GM21447 (cell line): ENCODE measurements around the gene TROAP.
"Not testable (repeated sequence)": the region's sequence is repeated elsewhere in the genome, so short reads cannot be mapped to it uniquely, and the experiment has no call there.

ENCODE experiments used
- ATAC-seq: cut with Tn5 transposase; IDR thresholded peaks from one replicate; pipeline ENCODE4 v1.9.1; 2021; ENCODE audit not compliant: unreplicated experiment

TROAP gene

GRCh38 chr12:49294804-49295081 is 28.3 kb upstream of the TROAP start:
- ATAC-seq = no peak

DNA sequence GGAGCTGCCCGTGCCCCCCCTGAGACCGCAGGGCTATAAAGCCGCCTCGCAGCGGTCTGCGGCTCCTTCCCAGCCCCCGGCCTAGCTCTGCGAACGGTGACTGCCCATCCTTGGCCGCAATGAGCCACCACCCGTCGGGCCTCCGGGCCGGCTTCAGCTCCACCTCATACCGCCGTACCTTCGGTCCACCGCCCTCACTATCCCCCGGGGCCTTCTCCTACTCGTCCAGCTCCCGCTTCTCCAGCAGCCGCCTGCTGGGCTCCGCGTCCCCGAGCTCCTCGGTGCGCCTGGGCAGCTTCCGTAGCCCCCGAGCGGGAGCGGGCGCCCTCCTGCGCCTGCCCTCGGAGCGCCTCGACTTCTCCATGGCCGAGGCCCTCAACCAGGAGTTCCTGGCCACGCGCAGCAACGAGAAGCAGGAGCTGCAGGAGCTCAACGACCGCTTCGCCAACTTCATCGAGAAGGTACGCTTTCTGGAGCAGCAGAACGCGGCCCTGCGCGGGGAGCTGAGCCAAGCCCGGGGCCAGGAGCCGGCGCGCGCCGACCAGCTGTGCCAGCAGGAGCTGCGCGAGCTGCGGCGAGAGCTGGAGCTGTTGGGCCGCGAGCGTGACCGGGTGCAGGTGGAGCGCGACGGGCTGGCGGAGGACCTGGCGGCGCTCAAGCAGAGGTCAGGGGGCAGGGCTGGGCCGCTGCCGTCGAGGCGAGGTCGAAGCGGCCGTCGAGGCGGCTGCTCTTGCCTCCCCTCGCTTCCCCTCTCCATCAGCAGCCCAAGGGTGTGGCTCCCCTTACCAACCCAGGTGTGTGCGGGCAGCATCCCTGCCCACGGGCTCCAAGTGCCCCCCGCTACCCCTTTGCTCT is 27.7 kb upstream of the TROAP start, which contains the start of gene PRPH:
PRPH (plus strand) TSS at position 66 of the 855 bp plus-strand sequence; CDS start at position 120, 54 bp downstream.
- ATAC-seq = no peak

DNA sequence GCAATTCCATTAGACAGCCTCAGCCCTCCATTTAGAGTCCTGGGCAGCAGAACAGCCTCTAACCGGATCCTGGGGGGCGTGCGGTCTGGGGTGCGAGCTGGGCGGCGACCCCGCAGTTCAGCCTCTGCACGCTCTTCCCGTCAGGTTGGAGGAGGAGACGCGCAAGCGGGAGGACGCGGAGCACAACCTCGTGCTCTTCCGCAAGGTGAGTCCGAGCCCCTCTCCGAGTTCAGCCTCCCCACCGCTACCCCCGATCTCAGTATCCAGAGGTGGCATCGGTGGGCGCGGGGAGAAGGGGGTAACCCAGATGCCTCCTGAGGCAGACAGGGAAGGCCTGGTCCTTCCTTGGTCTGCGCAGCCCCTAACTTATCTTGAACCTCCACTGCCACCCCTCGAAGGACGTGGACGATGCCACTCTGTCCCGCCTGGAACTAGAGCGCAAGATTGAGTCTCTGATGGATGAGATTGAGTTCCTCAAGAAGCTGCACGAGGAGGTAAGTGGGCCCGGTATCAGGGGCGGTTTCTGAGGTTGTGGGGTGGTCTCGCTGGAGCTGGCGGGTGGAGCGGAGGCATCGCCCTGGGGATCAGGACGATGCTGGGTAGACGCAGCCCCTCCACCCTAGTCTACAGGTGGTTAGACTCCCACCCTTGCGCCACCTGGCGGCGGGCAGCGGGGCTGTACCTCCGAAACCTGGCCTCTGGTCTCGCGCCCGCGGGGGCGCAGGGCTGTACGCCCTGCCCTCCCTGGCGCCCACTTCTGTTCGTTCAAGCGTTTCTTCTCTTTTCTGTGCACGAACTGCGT is 26.8 kb upstream of the TROAP start:
- no peak for ATAC-seq

DNA sequence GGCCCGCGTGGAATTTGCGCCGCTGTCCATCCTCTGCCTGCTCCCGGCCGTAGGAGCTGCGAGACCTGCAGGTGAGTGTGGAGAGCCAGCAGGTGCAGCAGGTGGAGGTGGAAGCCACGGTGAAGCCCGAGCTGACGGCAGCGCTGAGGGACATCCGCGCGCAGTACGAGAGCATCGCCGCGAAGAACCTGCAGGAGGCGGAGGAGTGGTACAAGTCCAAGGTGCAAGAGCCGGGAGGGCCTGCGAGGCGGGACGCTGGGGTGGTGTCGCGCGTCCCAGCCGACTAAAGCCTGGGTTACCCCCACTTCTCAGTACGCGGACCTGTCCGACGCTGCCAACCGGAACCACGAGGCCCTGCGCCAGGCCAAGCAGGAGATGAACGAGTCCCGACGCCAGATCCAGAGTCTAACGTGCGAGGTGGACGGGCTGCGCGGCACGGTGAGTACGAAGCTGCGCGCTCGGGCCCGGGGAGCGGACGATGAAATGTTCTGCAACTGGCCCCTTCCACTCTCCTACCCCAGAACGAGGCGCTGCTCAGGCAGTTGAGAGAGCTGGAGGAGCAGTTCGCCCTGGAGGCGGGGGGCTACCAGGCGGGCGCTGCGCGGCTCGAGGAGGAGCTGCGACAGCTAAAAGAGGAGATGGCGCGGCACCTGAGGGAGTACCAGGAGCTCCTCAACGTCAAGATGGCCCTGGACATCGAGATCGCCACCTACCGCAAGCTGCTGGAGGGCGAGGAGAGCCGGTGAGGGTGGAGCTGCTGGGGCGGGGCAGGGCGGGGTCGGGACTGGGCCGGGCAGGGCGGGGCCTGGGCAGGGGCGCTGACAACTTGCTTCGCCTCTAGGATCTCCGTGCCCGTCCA is 26.0 kb upstream of the TROAP start:
- ATAC-seq = no peak

- ATAC-seq = no peak
Observed at GRCh38 chr12:49297695-49298060, 25.4 kb upstream of the TROAP start.

GRCh38 chr12:49298160-49298559 is 24.9 kb upstream of the TROAP start:
- no peak for ATAC-seq

DNA sequence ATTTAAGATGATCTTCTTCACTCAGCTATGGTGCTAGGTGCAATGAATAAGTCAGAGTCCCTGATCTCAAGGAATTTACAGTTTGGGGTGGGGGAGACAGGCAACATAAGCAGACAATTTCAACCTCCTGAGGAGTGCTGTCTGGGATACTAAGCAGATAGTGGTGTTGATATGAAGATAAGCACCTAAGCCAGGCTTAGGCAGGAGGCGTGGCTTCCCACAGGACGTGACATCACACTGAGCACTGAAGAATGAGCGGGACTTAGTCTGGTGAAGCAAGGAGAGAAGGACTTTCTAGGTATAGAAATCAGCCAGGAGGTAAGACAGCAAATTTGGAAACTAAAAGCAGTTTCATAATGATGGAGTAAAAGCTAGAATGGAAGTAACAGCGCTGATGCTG is 21.3 kb upstream of the TROAP start:
- no peak for ATAC-seq

DNA sequence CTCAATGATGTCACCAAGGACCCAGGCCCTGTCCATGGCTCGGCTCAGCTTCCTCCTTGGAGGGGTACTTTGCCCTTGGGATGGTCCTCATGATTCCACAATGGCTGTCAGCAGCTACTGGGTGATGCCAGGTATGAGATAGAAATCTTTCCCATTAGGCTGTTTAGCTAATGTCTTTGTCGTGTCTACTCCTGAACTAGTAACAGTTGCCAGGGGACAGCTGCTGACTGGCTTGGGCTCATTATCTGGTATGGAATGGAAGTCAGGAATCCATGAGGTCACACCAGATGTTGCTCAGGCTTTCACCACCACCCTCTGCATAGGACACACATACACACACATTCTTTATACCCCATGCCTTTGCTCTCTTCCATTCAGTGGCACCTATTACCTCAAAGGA is 18.9 kb upstream of the TROAP start:
- no peak for ATAC-seq

GRCh38 chr12:49305762-49306510 is 17.1 kb upstream of the TROAP start:
- no peak for ATAC-seq

DNA sequence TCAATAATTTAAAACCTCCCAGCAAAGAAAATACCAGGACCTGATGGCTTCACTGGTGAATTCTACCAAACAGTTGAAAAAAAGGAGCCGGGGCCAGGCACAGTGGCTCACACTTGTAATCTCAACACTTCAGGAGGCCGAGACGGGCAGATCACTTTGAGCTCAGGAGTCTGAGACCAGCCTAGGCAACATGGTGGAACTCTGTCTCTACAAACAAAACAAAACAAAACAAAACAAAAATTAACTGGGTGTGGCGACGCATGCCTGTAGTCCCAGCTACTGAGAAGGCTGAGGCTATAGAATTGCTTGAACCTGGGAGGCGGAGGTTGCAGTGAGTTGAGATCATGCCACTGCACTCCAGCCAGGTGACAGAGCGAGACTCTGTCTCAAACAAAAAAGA is 13.7 kb upstream of the TROAP start:
- ATAC-seq = no peak

- ATAC-seq = not testable (repeated sequence)
Observed at GRCh38 chr12:49310451-49311000, 12.5 kb upstream of the TROAP start.

- no peak for ATAC-seq
Observed at GRCh38 chr12:49314811-49315210, 8.2 kb upstream of the TROAP start.

DNA sequence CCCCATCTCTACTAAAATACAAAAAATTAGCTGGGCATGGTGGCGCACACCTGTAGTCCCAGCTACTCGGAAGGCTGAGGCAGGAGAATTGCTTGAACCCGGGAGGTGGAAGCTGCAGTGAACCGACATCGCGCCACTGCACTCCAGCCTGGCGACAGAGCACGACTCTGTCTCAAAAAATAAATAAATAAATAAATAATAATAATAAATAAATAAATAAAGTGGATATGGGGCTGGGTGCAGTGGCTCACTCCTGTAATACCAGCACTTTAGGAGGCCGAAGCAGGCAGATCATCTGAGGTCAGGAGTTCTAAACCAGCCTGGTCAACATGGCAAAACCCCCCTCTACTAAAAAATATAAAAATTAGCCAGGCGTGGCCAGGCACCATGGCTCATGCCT is 5.9 kb upstream of the TROAP start:
- not testable (repeated sequence) for ATAC-seq

- ATAC-seq = not testable (repeated sequence)
Observed at GRCh38 chr12:49320411-49321103, 2.5 kb upstream of the TROAP start.

DNA sequence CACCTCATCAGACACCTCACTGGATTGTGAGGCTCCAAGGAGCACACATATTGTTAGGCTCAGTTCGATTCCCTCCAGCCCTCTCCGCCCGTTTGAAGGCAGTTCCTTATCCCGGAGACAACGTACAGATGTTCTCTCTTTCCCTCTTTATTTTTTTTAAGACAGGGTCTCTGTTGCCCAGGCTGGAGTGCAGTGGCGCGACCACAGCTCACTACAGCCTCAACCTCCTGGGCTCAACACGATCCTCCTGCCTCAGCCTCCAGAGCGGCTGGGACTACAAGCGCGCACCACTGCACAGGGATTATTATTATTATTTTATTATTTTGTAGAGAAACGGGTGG is 718 bp upstream of the TROAP start:
- no peak for ATAC-seq

DNA sequence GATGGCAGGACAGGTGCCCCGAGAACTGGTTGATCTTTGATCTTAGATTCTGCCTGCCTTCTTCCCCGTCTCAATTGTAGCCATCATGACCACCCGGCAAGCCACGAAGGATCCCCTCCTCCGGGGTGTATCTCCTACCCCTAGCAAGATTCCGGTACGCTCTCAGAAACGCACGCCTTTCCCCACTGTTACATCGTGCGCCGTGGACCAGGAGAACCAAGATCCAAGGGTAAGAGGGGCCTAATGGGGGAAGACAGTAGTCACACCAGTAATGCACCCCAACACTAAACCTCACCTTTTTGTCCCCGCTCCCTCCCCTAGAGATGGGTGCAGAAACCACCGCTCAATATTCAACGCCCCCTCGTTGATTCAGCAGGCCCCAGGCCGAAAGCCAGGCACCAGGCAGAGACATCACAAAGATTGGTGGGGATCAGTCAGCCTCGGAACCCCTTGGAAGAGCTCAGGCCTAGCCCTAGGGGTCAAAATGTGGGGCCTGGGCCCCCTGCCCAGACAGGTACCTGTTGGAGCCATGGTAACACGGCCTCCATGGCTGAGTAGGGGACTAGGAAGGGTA is 556 bp downstream of the TROAP start:
- no peak for ATAC-seq

- ATAC-seq = no peak
Observed at GRCh38 chr12:49325606-49326005, 2.6 kb downstream of the TROAP start.

GRCh38 chr12:49327368-49327767 is 4.3 kb downstream of the TROAP start:
- ATAC-seq = no peak

- ATAC-seq = no peak
Observed at GRCh38 chr12:49327887-49328286, 4.8 kb downstream of the TROAP start.

GRCh38 chr12:49328816-49329215 is 5.8 kb downstream of the TROAP start:
- no peak for ATAC-seq
